ENCODE results near the gene FKBP14.
"Not testable (repeated sequence)": the region's sequence is repeated elsewhere in the genome, so short reads cannot be mapped to it uniquely, and the experiment has no call there.

Gene FKBP14

GRCh38 chr7:29989257-29989995, 37.1 kb downstream of the FKBP14 start, which contains the start of gene SCRN1:
SCRN1 (minus strand) TSS chr7:29989801; CDS start chr7:29969067, 20,734 bp downstream.
- DNase-seq: peak; percentile 9

- peak; percentile 11 for DNase-seq
Measured at GRCh38 chr7:29988424-29989256, 37.9 kb downstream of the FKBP14 start.

- DNase-seq: no peak
Measured at GRCh38 chr7:29987811-29988317, 38.6 kb downstream of the FKBP14 start.

- no peak for DNase-seq
Measured at GRCh38 chr7:29987083-29987482, 39.4 kb downstream of the FKBP14 start.

- DNase-seq: no peak
Measured at GRCh38 chr7:29980151-29980550, 46.4 kb downstream of the FKBP14 start.

GRCh38 chr7:29977886-29978651, 48.4 kb downstream of the FKBP14 start:
- no peak for DNase-seq

- DNase-seq: no peak
Measured at GRCh38 chr7:29976673-29977415, 49.7 kb downstream of the FKBP14 start.

- DNase-seq: no peak
Measured at GRCh38 chr7:29976266-29976665, 50.2 kb downstream of the FKBP14 start.

GRCh38 chr7:29975561-29975960, 50.9 kb downstream of the FKBP14 start:
- no peak for DNase-seq

- no peak for DNase-seq
Measured at GRCh38 chr7:29974286-29974685, 52.2 kb downstream of the FKBP14 start.

- DNase-seq: no peak
Measured at GRCh38 chr7:29972315-29972669, 54.2 kb downstream of the FKBP14 start.

GRCh38 chr7:29971566-29972314, 54.8 kb downstream of the FKBP14 start:
- DNase-seq: no peak

- DNase-seq: no peak
Measured at GRCh38 chr7:29970158-29970557, 56.3 kb downstream of the FKBP14 start.

- no peak for DNase-seq
Measured at GRCh38 chr7:29969738-29970137, 56.8 kb downstream of the FKBP14 start.

GRCh38 chr7:29968683-29969395, 57.7 kb downstream of the FKBP14 start:
- DNase-seq: no peak

GRCh38 chr7:29965030-29965429, 61.5 kb downstream of the FKBP14 start:
- DNase-seq: no peak

- DNase-seq: no peak
Measured at GRCh38 chr7:29962035-29962434, 64.5 kb downstream of the FKBP14 start.

GRCh38 chr7:29961611-29962010, 64.9 kb downstream of the FKBP14 start:
- not testable (repeated sequence) for DNase-seq

Measured in activated CD4-positive, alpha-beta T cell treated with anti-CD3 and anti-CD28 coated beads, Interleukin-2, amount 50 U/mL, for 1 hour (primary cell).